Measurements from ENCODE around the gene SLC45A1.

The SLC45A1 gene

DNA sequence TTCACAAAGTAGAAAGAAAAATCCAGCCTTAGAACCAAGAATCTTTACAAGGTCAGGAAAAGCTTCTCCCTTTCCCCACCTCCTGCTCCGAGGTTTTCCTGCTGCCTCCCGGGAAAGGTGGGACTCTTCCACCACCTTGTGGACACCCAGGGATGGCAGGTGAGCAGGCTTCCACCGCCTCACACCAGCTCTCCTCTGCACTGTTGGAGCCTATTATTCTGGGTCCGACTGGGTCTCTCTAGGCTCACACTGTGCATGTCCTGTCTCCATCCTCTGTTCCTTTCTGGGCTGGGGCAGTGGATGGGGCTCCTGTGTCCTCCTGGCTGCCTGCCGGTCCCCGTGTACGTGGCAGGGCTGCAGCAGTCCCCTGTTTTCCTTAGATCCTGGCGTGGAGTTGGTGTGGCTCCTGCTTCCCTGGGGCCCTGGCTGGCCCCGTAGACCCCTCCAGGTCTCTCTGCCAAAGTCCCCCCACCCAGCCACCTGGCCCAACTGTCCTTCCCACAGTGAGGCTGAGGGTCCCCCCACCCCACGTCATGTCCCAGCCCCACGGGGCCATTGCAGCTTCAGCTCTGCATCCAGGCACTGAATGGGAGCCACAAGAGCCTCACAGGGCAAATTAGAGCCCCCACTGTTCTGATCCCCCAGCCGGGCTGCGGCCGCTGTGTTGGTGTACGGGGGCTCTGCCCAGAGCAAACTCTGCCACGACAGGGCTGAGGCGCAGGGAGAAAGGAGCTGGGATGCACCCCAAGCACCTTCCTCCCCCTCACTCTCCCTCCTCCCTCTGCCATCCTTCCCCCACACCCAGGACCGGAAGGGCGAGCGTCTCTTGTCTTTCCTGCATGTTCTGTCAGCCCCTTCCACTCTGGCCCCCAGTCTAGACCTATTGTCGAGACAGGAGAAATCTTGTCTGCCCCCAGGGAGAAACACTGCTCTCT is 3.3 kb upstream of the SLC45A1 start:
- peak overlapping the region; percentile 89 for H2AK5ac ChIP-seq (ENCODE audit: low read depth, low read length)
- H3K79me1 ChIP-seq (ENCODE audit: low read depth, low read length), result no peaks in the 10 kb centered on the region
- no peaks in the 10 kb centered on the region for H3K36me3 ChIP-seq (replicated peaks in 1 of 2; ENCODE audit: control insufficient read depth in 2 of 2, insufficient read depth in 2 of 2, low read length in 2 of 2)
- H2AFZ ChIP-seq (ENCODE audit: low read length), result peak overlapping the region; percentile 86
- peak overlapping the region; percentile 69 for H3K18ac ChIP-seq (ENCODE audit: low read length)
- H3K4me1 ChIP-seq (ENCODE audit: control insufficient read depth in 2 of 2, insufficient read depth in 1 of 2, low read depth in 1 of 2, low read length in 2 of 2), result peaks cover 15 to 16% of the 10 kb centered on the region in 2 donors
- H2BK120ac ChIP-seq (ENCODE audit: low read depth, low read length), result peak overlapping the region; percentile 16
- peak overlapping the region; percentile 19 for H4K91ac ChIP-seq (ENCODE audit: low read depth, low read length, poor library complexity)
- H3K27ac ChIP-seq (replicated peaks; ENCODE audit: low read length), result no peak overlapping the region
- peak overlapping the region; percentile 92 for H4K8ac ChIP-seq (ENCODE audit: low read depth, low read length)
- no CpG with 5 or more reads among the region's 21 CpGs for WGBS, 2 donors (ENCODE audit: extremely low coverage in 2 of 2, insufficient read length in 2 of 2, insufficient replicate concordance in 1 of 2)
- H3K4ac ChIP-seq (ENCODE audit: low read length), result no peak overlapping the region
- H3K4me2 ChIP-seq (ENCODE audit: insufficient read depth, low read length, poor library complexity, severe bottlenecking), result no peak overlapping the region
- H2BK15ac ChIP-seq (ENCODE audit: low read length), result peak overlapping the region; percentile 92
- no peak overlapping the region for H2BK5ac ChIP-seq (ENCODE audit: low read length)
- H2BK12ac ChIP-seq (ENCODE audit: low read length), result peak overlapping the region; percentile 98
- peak overlapping the region; percentile 37 for H3K23ac ChIP-seq (ENCODE audit: low read depth, low read length, poor library complexity)
- H3K9ac ChIP-seq (ENCODE audit: low read depth, low read length, poor library complexity), result peak overlapping the region; percentile 45
- DNase-seq (ENCODE audit: low spot score), result peak; percentile 70
- H3K27me3 ChIP-seq (ENCODE audit: control insufficient read depth in 3 of 3, insufficient read depth in 3 of 3, low read depth in 1 of 3, low read length in 3 of 3), result peaks cover 0 to 41% (median 14%) of the 10 kb centered on the region in 3 experiments
- H3K14ac ChIP-seq (ENCODE audit: low read length), result peak overlapping the region; percentile 47
- H3K4me3 ChIP-seq (ENCODE audit: low read length in 2 of 2), result peak overlapping the region in 1 of 2 donors; percentile 6
- H3K9me3 ChIP-seq (replicated peaks in 1 of 2; ENCODE audit: control insufficient read depth in 2 of 2, insufficient read depth in 1 of 2, low read depth in 1 of 2, low read length in 2 of 2), result no peaks in the 10 kb centered on the region

DNA sequence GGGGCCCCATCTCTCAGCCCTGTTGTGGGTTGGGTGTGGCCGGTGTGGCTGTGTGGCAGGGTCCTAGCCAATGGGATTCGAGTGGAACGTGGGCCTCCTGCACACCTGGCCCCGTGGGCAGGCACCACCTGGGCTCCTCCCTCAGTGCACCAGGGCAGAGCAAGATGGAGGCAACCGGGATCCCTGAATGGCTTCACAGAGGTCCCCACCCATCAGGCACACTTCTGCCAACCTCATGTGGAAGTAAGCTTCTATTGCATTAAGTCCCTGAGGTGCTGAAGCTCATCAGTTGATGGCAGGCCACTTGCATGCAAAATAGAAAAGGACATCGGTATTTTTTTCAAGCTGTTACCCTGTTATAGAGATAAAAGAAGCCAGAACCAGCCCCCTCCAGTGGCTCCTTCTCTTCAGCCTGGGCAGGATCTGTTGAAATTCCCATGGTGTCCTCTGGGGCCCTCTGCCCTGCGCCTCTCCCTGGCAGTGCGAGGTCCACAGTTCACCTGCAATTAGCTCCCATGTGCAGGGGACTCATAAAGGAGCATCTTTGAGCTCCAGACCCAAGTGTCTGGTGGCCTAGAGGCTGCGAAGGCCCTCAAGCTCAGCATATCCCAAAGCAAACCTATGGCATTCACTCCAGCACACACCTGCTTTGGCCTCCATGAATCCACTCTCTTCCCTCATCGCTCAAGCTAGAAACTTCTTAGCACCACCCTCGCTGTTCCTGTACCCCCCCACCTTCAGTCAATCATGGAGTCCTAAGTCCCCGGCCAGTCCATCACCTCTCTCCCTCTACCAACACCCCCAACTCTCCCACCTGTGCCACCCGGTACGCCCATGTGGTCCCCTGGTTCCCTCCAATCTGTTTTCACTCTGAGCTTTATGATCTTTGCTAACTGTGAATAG is 2.1 kb upstream of the SLC45A1 start:
- H3K4ac ChIP-seq (ENCODE audit: low read length), result no peak overlapping the region
- DNase-seq (ENCODE audit: low spot score), result no peak
- no CpG with 5 or more reads among the region's 14 CpGs for WGBS, 2 donors (ENCODE audit: extremely low coverage in 2 of 2, insufficient read length in 2 of 2, insufficient replicate concordance in 1 of 2)

DNA sequence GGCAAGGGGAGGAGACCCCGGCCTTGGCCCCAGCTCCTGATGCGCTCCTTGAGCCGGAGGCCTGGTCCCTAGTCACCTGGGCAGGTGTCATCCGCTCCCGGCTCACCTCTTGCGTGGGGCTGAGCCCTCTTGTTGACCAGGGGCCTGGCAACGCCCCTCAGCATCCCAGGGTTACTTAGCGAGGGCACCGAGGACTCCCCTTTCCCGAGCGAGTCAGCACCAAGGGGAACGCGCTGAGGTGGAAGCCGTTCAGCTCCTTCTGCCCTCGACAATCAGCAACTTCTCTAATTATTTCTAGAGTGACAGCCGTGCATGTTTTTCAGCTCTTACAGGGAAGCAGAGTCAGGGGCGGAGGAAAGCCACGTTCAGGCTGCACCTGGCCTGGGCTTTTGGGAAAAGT is 522 bp downstream of the SLC45A1 start:
- Histone ChIP-seq H3K27ac (replicated peaks; ENCODE audit: low read length) (no peak overlapping the region), H3K4ac (ENCODE audit: low read length) (no peak overlapping the region), H4K91ac (ENCODE audit: low read depth, low read length, poor library complexity) (no peak overlapping the region)

More for the DNA sequence above, 2.1 kb upstream of the SLC45A1 start:
- no peak overlapping the region for H2BK12ac ChIP-seq (ENCODE audit: low read length)
- H2BK120ac ChIP-seq (ENCODE audit: low read depth, low read length), result no peak overlapping the region
- H3K18ac ChIP-seq (ENCODE audit: low read length), result peak overlapping the region; percentile 76
- H3K79me1 ChIP-seq (ENCODE audit: low read depth, low read length), result no peaks in the 10 kb centered on the region
- peaks cover 15 to 16% of the 10 kb centered on the region in 2 donors for H3K4me1 ChIP-seq (ENCODE audit: control insufficient read depth in 2 of 2, insufficient read depth in 1 of 2, low read depth in 1 of 2, low read length in 2 of 2)
- no peak overlapping the region for H3K9ac ChIP-seq (ENCODE audit: low read depth, low read length, poor library complexity)
- no peak overlapping the region for H3K4me2 ChIP-seq (ENCODE audit: insufficient read depth, low read length, poor library complexity, severe bottlenecking)
- peak overlapping the region; percentile 49 for H2BK15ac ChIP-seq (ENCODE audit: low read length)
- no peak overlapping the region for H4K91ac ChIP-seq (ENCODE audit: low read depth, low read length, poor library complexity)
- H2AFZ ChIP-seq (ENCODE audit: low read length), result peak overlapping the region; percentile 86
- H2BK5ac ChIP-seq (ENCODE audit: low read length), result no peak overlapping the region
- H3K23ac ChIP-seq (ENCODE audit: low read depth, low read length, poor library complexity), result no peak overlapping the region
- H4K8ac ChIP-seq (ENCODE audit: low read depth, low read length), result no peak overlapping the region
- H2AK5ac ChIP-seq (ENCODE audit: low read depth, low read length), result peak overlapping the region; percentile 19
- no peak overlapping the region for H3K4me3 ChIP-seq (ENCODE audit: low read length in 2 of 2)
- no peaks in the 10 kb centered on the region for H3K36me3 ChIP-seq (replicated peaks in 1 of 2; ENCODE audit: control insufficient read depth in 2 of 2, insufficient read depth in 2 of 2, low read length in 2 of 2)
- peaks cover 0 to 43% (median 14%) of the 10 kb centered on the region in 3 experiments for H3K27me3 ChIP-seq (ENCODE audit: control insufficient read depth in 3 of 3, insufficient read depth in 3 of 3, low read depth in 1 of 3, low read length in 3 of 3)
- H3K14ac ChIP-seq (ENCODE audit: low read length), result no peak overlapping the region
- H3K9me3 ChIP-seq (replicated peaks in 1 of 2; ENCODE audit: control insufficient read depth in 2 of 2, insufficient read depth in 1 of 2, low read depth in 1 of 2, low read length in 2 of 2), result no peaks in the 10 kb centered on the region
- no peak overlapping the region for H3K27ac ChIP-seq (replicated peaks; ENCODE audit: low read length)

More for the DNA sequence above, 522 bp downstream of the SLC45A1 start:
- Histone ChIP-seq H2BK5ac (ENCODE audit: low read length) (no peak overlapping the region), H3K79me1 (ENCODE audit: low read depth, low read length) (no peaks in the 10 kb centered on the region), H3K14ac (ENCODE audit: low read length) (peak overlapping the region; percentile 77), H3K9ac (ENCODE audit: low read depth, low read length, poor library complexity) (peak overlapping the region; percentile 85), H2BK15ac (ENCODE audit: low read length) (peak overlapping the region; percentile 90), H2BK120ac (ENCODE audit: low read depth, low read length) (no peak overlapping the region), H3K4me1 (ENCODE audit: control insufficient read depth in 2 of 2, insufficient read depth in 1 of 2, low read depth in 1 of 2, low read length in 2 of 2) (peaks cover 15 to 16% of the 10 kb centered on the region in 2 donors), H3K36me3 (replicated peaks in 1 of 2; ENCODE audit: control insufficient read depth in 2 of 2, insufficient read depth in 2 of 2, low read length in 2 of 2) (no peaks in the 10 kb centered on the region), H4K8ac (ENCODE audit: low read depth, low read length) (peak overlapping the region; percentile 31), H2AFZ (ENCODE audit: low read length) (peak overlapping the region; percentile 94), H3K4me3 (ENCODE audit: low read length in 2 of 2) (peak overlapping the region; percentile 45 to 81), H2AK5ac (ENCODE audit: low read depth, low read length) (peak overlapping the region; percentile 81), H3K18ac (ENCODE audit: low read length) (peak overlapping the region; percentile 94), H2BK12ac (ENCODE audit: low read length) (no peak overlapping the region), H3K4me2 (ENCODE audit: insufficient read depth, low read length, poor library complexity, severe bottlenecking) (peak overlapping the region; percentile 100), H3K27me3 (ENCODE audit: control insufficient read depth in 3 of 3, insufficient read depth in 3 of 3, low read depth in 1 of 3, low read length in 3 of 3) (peaks cover 0 to 40% (median 14%) of the 10 kb centered on the region in 3 experiments), H3K9me3 (replicated peaks in 1 of 2; ENCODE audit: control insufficient read depth in 2 of 2, insufficient read depth in 1 of 2, low read depth in 1 of 2, low read length in 2 of 2) (no peaks in the 10 kb centered on the region), H3K23ac (ENCODE audit: low read depth, low read length, poor library complexity) (peak overlapping the region; percentile 61)
- DNase-seq (ENCODE audit: low spot score), result no peak
- WGBS, 2 donors (ENCODE audit: extremely low coverage in 2 of 2, insufficient read length in 2 of 2, insufficient replicate concordance in 1 of 2), result no CpG with 5 or more reads among the region's 18 CpGs

Measured in neuronal stem cell (in vitro differentiated cells).